IMR-90 (cell line): ENCODE measurements around the gene SERPINA9. TPM values are rescaled to one million over a fixed set of nuclear protein-coding genes. Genes with fewer than 3 reads are reported as not detected.

Experiments used
- ATAC-seq: fragments of 200-7000 bp; cut with Tn5 transposase; 2 replicates; pipeline ENCODE4 v1.9.1; 2020; ENCODE audit warnings: low read depth, mild to moderate bottlenecking, moderate library complexity
- BruUV-seq: library from RNA; stranded (reverse); fragments of 400-500 nt; replicated peaks from 2 replicates; lab custom pipeline; 2021; lab: Mats Ljungman, UMichigan
- CTCF ChIA-PET: fragments of 300-600 bp; formaldehyde crosslinking; extraction: SDS; loops from one replicate; lab custom pipeline; 2021; ENCODE audit warnings: antibody characterized with exemption; lab: Yijun Ruan, JAX
- POLR2A ChIA-PET: fragments of 300-600 bp; sonication (Branson Sonifier 250); formaldehyde crosslinking; loops from one replicate; lab custom pipeline; 2022; ENCODE audit warnings: antibody characterized with exemption; ENCODE audit not compliant: unreplicated experiment; lab: Charles Lee
- DNase-seq: peaks from one replicate; pipeline ENCODE4 v3.0.0; 2013
- H2AFZ ChIP-seq: replicated peaks from 2 replicates; pipeline ENCODE3; 2013; ENCODE audit warnings: low read length, mild to moderate bottlenecking; ENCODE audit not compliant: poor library complexity
- H2AK5ac ChIP-seq: 2 replicates; pipeline ENCODE4 v1.6.1; 2013; ENCODE audit warnings: low read depth, low read length, inconsistent platforms
- H2AK9ac ChIP-seq: replicated peaks from 2 replicates; pipeline ENCODE3; 2013; ENCODE audit warnings: mild to moderate bottlenecking, low read depth, low read length, moderate library complexity; ENCODE audit not compliant: poor library complexity
- H2BK120ac ChIP-seq: 2 replicates; pipeline ENCODE4 v1.6.1; 2013; ENCODE audit warnings: low read depth, low read length, inconsistent platforms
- H2BK15ac ChIP-seq: 3 replicates; pipeline ENCODE4 v1.6.1; 2013; ENCODE audit warnings: low read depth, low read length, inconsistent platforms
- H2BK20ac ChIP-seq: 2 replicates; pipeline ENCODE4 v1.6.1; 2013; ENCODE audit warnings: low read depth, mild to moderate bottlenecking, inconsistent platforms, low read length, moderate library complexity
- H2BK5ac ChIP-seq: 2 replicates; pipeline ENCODE4 v1.6.1; 2013; ENCODE audit warnings: mild to moderate bottlenecking, low read depth, low read length, inconsistent platforms; ENCODE audit not compliant: poor library complexity, severe bottlenecking
- H3K14ac ChIP-seq: replicated peaks from 2 replicates; pipeline ENCODE4 v1.6.1; 2013; ENCODE audit warnings: low read depth, low read length, inconsistent platforms
- H3K18ac ChIP-seq: 2 replicates; pipeline ENCODE4 v1.6.1; 2013; ENCODE audit warnings: low read depth, low read length, control low read depth
- H3K23ac ChIP-seq: 2 replicates; pipeline ENCODE4 v1.6.1; 2013; ENCODE audit warnings: low read depth, low read length, inconsistent platforms
- H3K27ac ChIP-seq: 2 replicates; pipeline ENCODE4 v1.5.1; 2013; ENCODE audit warnings: mild to moderate bottlenecking, control low read depth, low read length; ENCODE audit not compliant: insufficient read depth
- H3K27me3 ChIP-seq: 2 replicates; pipeline ENCODE4 v1.6.1; 2013; ENCODE audit warnings: low read length; ENCODE audit not compliant: control insufficient read depth, insufficient read depth
- H3K36me3 ChIP-seq: 2 replicates; pipeline ENCODE4 v1.6.1; 2013; ENCODE audit warnings: low read length, mixed read lengths; ENCODE audit not compliant: control insufficient read depth, insufficient read depth
- H3K4ac ChIP-seq: 2 replicates; pipeline ENCODE4 v1.6.1; 2013; ENCODE audit warnings: low read depth, low read length, inconsistent platforms
- H3K4me1 ChIP-seq: 2 replicates; pipeline ENCODE4 v1.6.1; 2013; ENCODE audit warnings: low read length, mixed read lengths; ENCODE audit not compliant: control insufficient read depth, insufficient read depth
- H3K4me2 ChIP-seq: 2 replicates; pipeline ENCODE4 v1.6.1; 2013; ENCODE audit warnings: low read depth, mild to moderate bottlenecking, control low read depth, low read length, moderate library complexity
- H3K4me3 ChIP-seq: 2 replicates; pipeline ENCODE4 v1.5.1; 2013; ENCODE audit warnings: low read depth, mild to moderate bottlenecking, control low read depth, low read length, moderate library complexity; ENCODE audit not compliant: insufficient read depth
- H3K56ac ChIP-seq: 2 replicates; pipeline ENCODE4 v1.6.1; 2013; ENCODE audit warnings: low read length, inconsistent platforms; ENCODE audit not compliant: insufficient read depth; ENCODE audit errors: extremely low read depth
- H3K79me1 ChIP-seq, 2 experiments: 2 replicates each; pipeline ENCODE4 v1.6.1; 2013; ENCODE audit warnings: low read length in 2 of 2, inconsistent platforms in 1 of 2, low read depth in 1 of 2
- H3K9ac ChIP-seq: 2 replicates; pipeline ENCODE4 v1.6.1; 2013; ENCODE audit warnings: low read depth, low read length, control low read depth
- H3K9me1 ChIP-seq: 2 replicates; pipeline ENCODE4 v1.6.1; 2013; ENCODE audit warnings: low read length, inconsistent platforms; ENCODE audit not compliant: insufficient read depth
- H3K9me3 ChIP-seq: 2 replicates; pipeline ENCODE4 v1.6.1; 2013; ENCODE audit warnings: low read length; ENCODE audit not compliant: control insufficient read depth, insufficient read depth
- H4K20me1 ChIP-seq: 2 replicates; pipeline ENCODE4 v1.6.1; 2013; ENCODE audit warnings: low read length, inconsistent platforms; ENCODE audit not compliant: insufficient read depth
- H4K5ac ChIP-seq: 2 replicates; pipeline ENCODE4 v1.6.1; 2013; ENCODE audit warnings: mild to moderate bottlenecking, low read depth, low read length, control low read depth
- H4K8ac ChIP-seq, 2 experiments: 2 replicates each; pipeline ENCODE4 v1.6.1; 2013; ENCODE audit warnings: low read depth in 2 of 2, low read length in 2 of 2, control low read depth in 1 of 2, inconsistent platforms in 1 of 2
- H4K91ac ChIP-seq: 2 replicates; pipeline ENCODE4 v1.6.1; 2013; ENCODE audit warnings: low read depth, low read length, inconsistent platforms; ENCODE audit not compliant: insufficient read depth
- CEBPB ChIP-seq: IDR thresholded peaks from 2 replicates; pipeline ENCODE4 v1.6.1; 2012; ENCODE audit warnings: low read depth, low read length, improper control_type of control experiment
- CTCF ChIP-seq: conservative IDR thresholded peaks from 2 replicates; pipeline ENCODE4 v1.5.1; 2012; ENCODE audit warnings: mild to moderate bottlenecking, low read depth, low read length, improper control_type of control experiment
- POLR2A ChIP-seq: IDR thresholded peaks from 2 replicates; pipeline ENCODE4 v1.6.1; 2012; ENCODE audit warnings: mild to moderate bottlenecking, low read depth, low read length
- RCOR1 ChIP-seq: IDR thresholded peaks from 2 replicates; pipeline ENCODE4 v1.6.1; 2012; ENCODE audit warnings: mild to moderate bottlenecking, low read length, improper control_type of control experiment; ENCODE audit not compliant: insufficient replicate concordance
- WGBS, 2 experiments: methylation state at CpG; one replicate each; pipeline versions ENCODE4 v1.1.5 to v1.1.7; 2013; ENCODE audit warnings: missing lambda C conversion rate in 2 of 2; ENCODE audit not compliant: insufficient read length in 1 of 2; ENCODE audit errors: extremely low coverage in 2 of 2; 5-methylcytosine and 5-hydroxymethylcytosine counted together
- dilution Hi-C: fragments of 300-500 bp; cut with HindIII; formaldehyde crosslinking; loops from one replicate; pipeline ENCODE4 v1.14.3; 2018; ENCODE audit warnings: low sequenced_read_pairs; ENCODE audit not compliant: unreplicated experiment
- in situ Hi-C: fragments of 300-500 bp; cut with MboI; formaldehyde crosslinking; loops from 3 replicates; pipeline ENCODE4 v1.14.3; 2019; ENCODE audit warnings: low sequenced_read_pairs, inconsistent platforms, mixed read lengths
- intact Hi-C: fragments of 100-400 bp; cut with micrococcal nuclease; formaldehyde crosslinking; loops from 2 replicates; pipeline ENCODE4 v1.10.0; 2022
- polyA plus RNA-seq, 3 experiments: library from polyadenylated mRNA; depleted of rRNA; stranded (reverse); fragments of >200 nt; gene quantifications; 2 replicates each; pipeline ENCODE4 v1.2.3, GENCODE V29; 2012; ENCODE audit warnings: low replicate concordance in 1 of 3
- total RNA-seq: library from RNA; depleted of rRNA; stranded (reverse); fragments of >200 nt; gene quantifications from 2 replicates; pipeline ENCODE4 v1.2.3, GENCODE V29; 2012

Gene SERPINA9
- total and polyA plus RNA-seq, 2 of the 4 experiments (the other 2 are of a cell fraction) = 0.09 to 0.18 TPM

GRCh38 chr14:94448071-94448808 is 27.8 kb downstream of the SERPINA9 start:
- 67% methylated on average over 6 of the region's 14 CpGs; no CpG with 5 or more reads in 1 of the 2 experiments for WGBS, 2 experiments
- Histone ChIP-seq H2BK15ac (no peak overlapping the region), H2BK20ac (no peak overlapping the region), H2AK5ac (no peak overlapping the region), H3K4me2 (no peak overlapping the region), H3K23ac (no peak overlapping the region), H4K5ac (no peak overlapping the region), H3K36me3 (no peaks in the 10 kb centered on the region), H4K91ac (no peak overlapping the region), H3K4me3 (no peak overlapping the region), H3K9ac (no peak overlapping the region), H2AK9ac (no peak overlapping the region), H2AFZ (no peak overlapping the region), H4K20me1 (no peaks in the 10 kb centered on the region), H3K79me1 (no peaks in the 10 kb centered on the region), H3K56ac (no peak overlapping the region), H3K4me1 (no peaks in the 10 kb centered on the region), H3K18ac (no peak overlapping the region), H2BK120ac (no peak overlapping the region), H3K14ac (no peak overlapping the region), H3K4ac (no peak overlapping the region), H2BK5ac (no peak overlapping the region), H4K8ac (no peak overlapping the region), H3K27me3 (no peaks in the 10 kb centered on the region; the same call in 1 of the 2 replicates), H3K9me1 (no peaks in the 10 kb centered on the region), H3K27ac (no peak overlapping the region), H3K9me3 (no peaks in the 10 kb centered on the region)
- dilution Hi-C loops (no loop called here), intact Hi-C loops (no loop called here), in situ Hi-C loops (no loop called here)
- no TSS peak for BruUV-seq
- no peak for TF ChIP-seq RCOR1
- no peak for TF ChIP-seq CEBPB
- no peak for TF ChIP-seq CTCF
- no peak for TF ChIP-seq POLR2A
- POLR2A ChIA-PET = no interaction called here
- CTCF ChIA-PET = interaction anchor here (1.2 to 1.3 kb wide), 2 partner anchors 14 to 18 kb away, joined by 3 read pairs; no protein-coding TSS in a partner anchor
- ATAC-seq (no peak), DNase-seq (no peak)
